ENCODE measurements around the gene TTYH1.

Gene TTYH1

GRCh38 chr19:54473892-54474372, 58.7 kb downstream of the TTYH1 start:
- Histone ChIP-seq H3K27me3 (ENCODE audit: low read depth, low read length) (peaks cover 34% of the 10 kb centered on the region), H4K20me1 (ENCODE audit: insufficient read depth, low read length) (no peaks in the 10 kb centered on the region), H3K4me3 (ENCODE audit: low read length) (no peak overlapping the region), H3K79me2 (ENCODE audit: low read length) (no peaks in the 10 kb centered on the region), H3K27ac (ENCODE audit: low read length) (no peak overlapping the region), H3K4me1 (ENCODE audit: low read length) (0 out of 2 replicates have a peak, but pooled peaks cover 5% of the 10 kb centered on the region), H3K9me3 (ENCODE audit: insufficient read depth, low read length) (no peaks in the 10 kb centered on the region), H3K4me2 (ENCODE audit: low read length) (no peak overlapping the region), H3K36me3 (replicated peaks; ENCODE audit: low read depth, low read length) (no peaks in the 10 kb centered on the region), H2AFZ (ENCODE audit: low read depth, low read length) (no peak overlapping the region), H3K9ac (ENCODE audit: low read length) (no peak overlapping the region)
- no peak for TF ChIP-seq EZH2phosphoT487 (IDR thresholded peaks at IDR 0.05; ENCODE audit: low read depth)
- no peak for TF ChIP-seq CTCF (IDR thresholded peaks at IDR 0.05; ENCODE audit: low read depth, low read length)

- TF ChIP-seq CTCF (IDR thresholded peaks at IDR 0.05; ENCODE audit: low read depth, low read length) = no peak
- no peak for TF ChIP-seq EZH2phosphoT487 (IDR thresholded peaks at IDR 0.05; ENCODE audit: low read depth)
- no peaks in the 10 kb centered on the region for H4K20me1 ChIP-seq (ENCODE audit: insufficient read depth, low read length)
- no peaks in the 10 kb centered on the region for H3K79me2 ChIP-seq (ENCODE audit: low read length)
- H3K36me3 ChIP-seq (replicated peaks; ENCODE audit: low read depth, low read length) = no peaks in the 10 kb centered on the region
- H3K9me3 ChIP-seq (ENCODE audit: insufficient read depth, low read length) = no peaks in the 10 kb centered on the region
- no peak overlapping the region for H3K27ac ChIP-seq (ENCODE audit: low read length)
- no peak overlapping the region for H2AFZ ChIP-seq (ENCODE audit: low read depth, low read length)
- H3K4me1 ChIP-seq (ENCODE audit: low read length) = 0 out of 2 replicates have a peak, but pooled peaks cover 5% of the 10 kb centered on the region
- H3K4me3 ChIP-seq (ENCODE audit: low read length) = no peak overlapping the region
- no peak overlapping the region for H3K4me2 ChIP-seq (ENCODE audit: low read length)
- H3K9ac ChIP-seq (ENCODE audit: low read length) = no peak overlapping the region
- peaks cover 31% of the 10 kb centered on the region for H3K27me3 ChIP-seq (ENCODE audit: low read depth, low read length)
These were observed 60.4 kb downstream of the TTYH1 start for GRCh38 chr19:54475706-54476105.

- Histone ChIP-seq H2AFZ (ENCODE audit: low read depth, low read length) (no peak overlapping the region), H3K4me1 (ENCODE audit: low read length) (peaks cover 6% of the 10 kb centered on the region), H3K9ac (ENCODE audit: low read length) (no peak overlapping the region), H3K4me2 (ENCODE audit: low read length) (no peak overlapping the region), H3K4me3 (ENCODE audit: low read length) (no peak overlapping the region), H3K27me3 (ENCODE audit: low read depth, low read length) (peaks cover 26% of the 10 kb centered on the region), H4K20me1 (ENCODE audit: insufficient read depth, low read length) (no peaks in the 10 kb centered on the region), H3K79me2 (ENCODE audit: low read length) (no peaks in the 10 kb centered on the region), H3K36me3 (replicated peaks; ENCODE audit: low read depth, low read length) (no peaks in the 10 kb centered on the region), H3K9me3 (ENCODE audit: insufficient read depth, low read length) (no peaks in the 10 kb centered on the region), H3K27ac (ENCODE audit: low read length) (no peak overlapping the region)
- TF ChIP-seq CTCF (IDR thresholded peaks at IDR 0.05; ENCODE audit: low read depth, low read length) (no peak), EZH2phosphoT487 (IDR thresholded peaks at IDR 0.05; ENCODE audit: low read depth) (no peak)
These were observed 62.4 kb downstream of the TTYH1 start for GRCh38 chr19:54477650-54478049.

GRCh38 chr19:54478677-54479266, 63.5 kb downstream of the TTYH1 start:
- Histone ChIP-seq H4K20me1 (ENCODE audit: insufficient read depth, low read length) (no peaks in the 10 kb centered on the region), H3K27me3 (ENCODE audit: low read depth, low read length) (peaks cover 24% of the 10 kb centered on the region), H3K79me2 (ENCODE audit: low read length) (no peaks in the 10 kb centered on the region), H3K4me2 (ENCODE audit: low read length) (no peak overlapping the region), H3K36me3 (replicated peaks; ENCODE audit: low read depth, low read length) (no peaks in the 10 kb centered on the region), H3K9me3 (ENCODE audit: insufficient read depth, low read length) (no peaks in the 10 kb centered on the region), H3K4me3 (ENCODE audit: low read length) (no peak overlapping the region), H3K4me1 (ENCODE audit: low read length) (peaks cover 11% of the 10 kb centered on the region), H3K9ac (ENCODE audit: low read length) (no peak overlapping the region), H3K27ac (ENCODE audit: low read length) (no peak overlapping the region), H2AFZ (ENCODE audit: low read depth, low read length) (no peak overlapping the region)
- TF ChIP-seq EZH2phosphoT487 (IDR thresholded peaks at IDR 0.05; ENCODE audit: low read depth) = no peak
- peak; percentile 89 for TF ChIP-seq CTCF (IDR thresholded peaks at IDR 0.05; ENCODE audit: low read depth, low read length)
